Neural cell (in vitro differentiated cells): Measurements from ENCODE around the gene GLRX. TPM values are rescaled to one million over a fixed set of nuclear protein-coding genes. Genes with fewer than 3 reads are reported as not detected.

Experiments used
- H2AFZ ChIP-seq: fragments of 200-600, 300-800 bp; sonication (generic), shearing (Covaris generic); 2 replicates; pipeline ENCODE4 v1.6.0; 2014; ENCODE audit warnings: low read depth, mild to moderate bottlenecking, antibody characterized with exemption, low read length, moderate library complexity
- H3F3A ChIP-seq: fragments of 200-600 bp; shearing (Covaris generic); 2 replicates; pipeline ENCODE4 v1.6.1; 2016; ENCODE audit warnings: mild to moderate bottlenecking, moderate library complexity, mixed read lengths, antibody characterized with exemption, low read length; ENCODE audit not compliant: insufficient read depth, poor library complexity, severe bottlenecking
- H3K27ac ChIP-seq: fragments of 200-600, 300-800 bp; sonication (generic), shearing (Covaris generic); 2 replicates; pipeline ENCODE4 v1.5.1; 2014; ENCODE audit warnings: mild to moderate bottlenecking, low read length, moderate library complexity
- H3K27me3 ChIP-seq: fragments of 300-800, 200-600 bp; sonication (generic), shearing (Covaris generic); 2 replicates; pipeline ENCODE4 v1.6.0; 2014; ENCODE audit warnings: mild to moderate bottlenecking, low read depth, low read length, moderate library complexity; ENCODE audit not compliant: insufficient read depth
- H3K36me3 ChIP-seq: fragments of 300-800, 200-600 bp; sonication (generic), shearing (Covaris generic); 2 replicates; pipeline ENCODE4 v1.5.1; 2014; ENCODE audit warnings: mild to moderate bottlenecking, antibody characterized with exemption, low read length, moderate library complexity; ENCODE audit not compliant: insufficient read depth
- H3K4me2 ChIP-seq: fragments of 300-800, 200-600 bp; sonication (generic), shearing (Covaris generic); 2 replicates; pipeline ENCODE4 v1.6.0; 2014; ENCODE audit warnings: mild to moderate bottlenecking, low read length
- H3K4me3 ChIP-seq: fragments of 300-800, 200-600 bp; sonication (generic), shearing (Covaris generic); 2 replicates; pipeline ENCODE4 v1.5.1; 2014; ENCODE audit warnings: mild to moderate bottlenecking, low read length, moderate library complexity
- H3K79me2 ChIP-seq: fragments of 200-600 bp; shearing (Covaris generic); replicated peaks from 2 replicates; pipeline ENCODE4 v1.6.0; 2014; ENCODE audit warnings: mild to moderate bottlenecking, low read length, moderate library complexity; ENCODE audit not compliant: insufficient read depth
- H3K9ac ChIP-seq: fragments of 300-800, 200-600 bp; sonication (generic), shearing (Covaris generic); 2 replicates; pipeline ENCODE4 v1.6.1; 2016; ENCODE audit warnings: mild to moderate bottlenecking, low read length, mixed read lengths
- H3K9me2 ChIP-seq: fragments of 200-600 bp; shearing (Covaris generic); 2 replicates; pipeline ENCODE4 v1.6.1; 2016; ENCODE audit warnings: mild to moderate bottlenecking, low read length, mixed read lengths; ENCODE audit not compliant: insufficient read depth
- H3K9me3 ChIP-seq: fragments of 200-600, 300-800 bp; sonication (generic), shearing (Covaris generic); 2 replicates; pipeline ENCODE4 v1.6.1; 2016; ENCODE audit warnings: mild to moderate bottlenecking, mixed run types, low read length, moderate library complexity, mixed read lengths
- H4K20me1 ChIP-seq: fragments of 200-600 bp; shearing (Covaris generic); 2 replicates; pipeline ENCODE4 v1.6.1; 2016; ENCODE audit warnings: mild to moderate bottlenecking, mixed run types; ENCODE audit not compliant: insufficient read depth
- CTCF ChIP-seq: fragments of 450-650 bp; IDR thresholded peaks from 2 replicates; pipeline ENCODE4 v1.5.1; 2014; ENCODE audit warnings: antibody characterized with exemption, mild to moderate bottlenecking, moderate library complexity; ENCODE audit not compliant: poor library complexity, severe bottlenecking
- EP300 ChIP-seq: fragments of 450-650 bp; conservative IDR thresholded peaks from 2 replicates; pipeline ENCODE4 v1.6.1; 2014; ENCODE audit warnings: antibody characterized with exemption, mild to moderate bottlenecking, moderate library complexity; ENCODE audit not compliant: poor library complexity, severe bottlenecking
- EZH2 ChIP-seq: fragments of 200-600, 300-800 bp; shearing (Covaris generic), sonication (generic); IDR thresholded peaks from 2 replicates; pipeline ENCODE4 v1.6.1; 2014; ENCODE audit warnings: antibody characterized with exemption, low read length, borderline replicate concordance, mild to moderate bottlenecking; ENCODE audit not compliant: insufficient read depth, poor library complexity, severe bottlenecking
- MXI1 ChIP-seq: fragments of 450-650 bp; conservative IDR thresholded peaks from 2 replicates; pipeline ENCODE4 v1.6.1; 2014; ENCODE audit warnings: antibody characterized with exemption, mild to moderate bottlenecking; ENCODE audit not compliant: poor library complexity, severe bottlenecking
- POLR2AphosphoS5 ChIP-seq: IDR thresholded peaks from 2 replicates; pipeline ENCODE4 v1.6.1; 2012
- RAD21 ChIP-seq: fragments of 450-650 bp; conservative IDR thresholded peaks from 2 replicates; pipeline ENCODE4 v1.6.1; 2014; ENCODE audit warnings: antibody characterized with exemption, mild to moderate bottlenecking, moderate library complexity
- SMC3 ChIP-seq: fragments of 450-650 bp; conservative IDR thresholded peaks from 2 replicates; pipeline ENCODE4 v1.6.1; 2014; ENCODE audit warnings: antibody characterized with exemption, mild to moderate bottlenecking, moderate library complexity; ENCODE audit not compliant: poor library complexity
- TAF1 ChIP-seq: IDR thresholded peaks from 2 replicates; pipeline ENCODE4 v1.6.1; 2012; ENCODE audit warnings: low read depth
- polyA minus RNA-seq: library from RNA; depleted of rRNA, polyadenylated mRNA; stranded (reverse); fragments of >200 nt; gene quantifications from 2 replicates; pipeline ENCODE4 v1.2.3, GENCODE V29; 2014
- polyA plus RNA-seq: library from polyadenylated mRNA; depleted of rRNA; stranded (reverse); fragments of >200 nt; gene quantifications from 2 replicates; pipeline ENCODE4 v1.2.3, GENCODE V29; 2014
- TF ChIP-seq, protein P1 (sequence below): IDR thresholded peaks from 2 replicates; pipeline ENCODE4 v1.6.1; 2012; ENCODE audit warnings: borderline replicate concordance

The GLRX gene
- polyA plus RNA-seq (50.9 and 54.0 TPM in 2 replicates), polyA minus RNA-seq (14.9 and 24.2 TPM in 2 replicates)

DNA sequence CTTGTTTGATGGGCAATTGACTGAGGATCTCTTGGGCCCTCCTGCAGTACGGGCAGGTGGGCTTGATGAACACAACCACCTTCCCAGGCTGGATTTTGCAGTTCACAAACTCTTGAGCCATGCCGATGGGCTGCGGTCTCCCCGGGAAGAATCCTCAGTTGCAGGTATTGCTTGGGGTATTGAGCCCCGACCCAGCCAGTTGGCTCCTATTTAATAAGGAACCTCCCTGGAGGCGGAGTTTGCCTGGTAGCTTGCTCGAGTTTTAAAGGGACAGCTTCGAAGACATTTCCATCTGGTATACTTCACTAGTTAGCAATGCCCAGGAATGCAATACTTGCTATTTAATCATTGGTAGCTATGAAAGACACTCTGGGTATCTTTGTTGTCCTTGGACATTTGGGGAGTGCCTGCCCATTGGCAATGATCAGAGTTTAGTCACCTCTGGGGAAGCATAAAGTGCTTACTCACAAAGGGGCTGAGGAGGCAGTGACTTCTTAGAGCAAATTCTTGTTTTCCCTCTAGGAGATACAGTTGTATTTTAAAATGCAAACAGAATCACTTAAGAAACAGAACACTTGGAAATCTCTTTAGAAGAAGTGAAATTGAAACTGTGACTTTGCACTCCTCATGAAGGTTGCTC, at the start of gene GLRX:
Gene GLRX (minus strand): TSS at position 185 of the 640 bp plus-strand sequence. CDS start 64 bp downstream, at position 121.
- Histone ChIP-seq H3K9ac (peak within 1 kb of the TSS; percentile 77), H3K9me3 (no peaks in the 10 kb centered on the region), H2AFZ (peak within 1 kb of the TSS; percentile 94), H3K4me2 (peak within 1 kb of the TSS; percentile 82), H4K20me1 (no peaks in the 10 kb centered on the region), H3K36me3 (no peaks in the 10 kb centered on the region), H3K27ac (peak within 1 kb of the TSS; percentile 85), H3K79me2 (peaks cover 3% of the 10 kb centered on the region), H3F3A (no peaks in the 10 kb centered on the region), H3K4me3 (peak within 1 kb of the TSS; percentile 83), H3K9me2 (no peaks in the 10 kb centered on the region), H3K27me3 (no peaks in the 10 kb centered on the region)
- TF ChIP-seq EP300 (no peak), CTCF (no peak), POLR2AphosphoS5 (peak; percentile 76), EZH2 (no peak), SMC3 (no peak), RAD21 (no peak), MXI1 (no peak)

DNA sequence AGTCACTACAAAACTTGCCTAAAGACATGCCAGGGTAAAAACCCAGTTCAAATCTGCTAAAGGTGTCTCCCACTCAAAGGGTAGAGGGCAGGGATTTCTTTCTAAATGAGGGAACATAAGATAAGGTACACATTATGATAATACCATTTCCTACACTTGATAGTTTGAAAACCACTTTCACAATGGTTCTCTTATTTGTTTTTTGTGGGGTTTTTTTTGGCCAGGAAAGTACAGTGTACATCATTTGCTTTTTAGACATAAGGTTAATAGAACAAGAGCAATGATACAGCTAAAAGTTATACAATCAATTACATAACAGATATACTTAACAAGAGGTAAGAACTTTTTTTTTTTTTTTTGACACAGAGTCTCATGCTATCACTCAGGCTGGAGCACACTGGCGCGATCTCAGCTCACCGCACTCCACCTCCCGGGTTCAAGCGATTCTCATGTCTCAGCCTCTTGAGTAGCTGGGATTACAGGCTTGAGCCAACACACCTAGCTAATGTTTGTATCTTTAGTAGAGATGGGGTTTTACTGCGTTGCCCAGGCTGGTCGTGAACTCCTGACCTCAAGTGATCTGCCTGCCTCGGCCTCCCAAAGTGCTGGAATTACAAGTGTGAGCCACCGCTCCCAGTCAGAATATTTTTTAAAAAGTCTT, 48.8 kb upstream of the GLRX start:
- Histone ChIP-seq H3K9me2 (no peaks in the 10 kb centered on the region), H3K79me2 (no peaks in the 10 kb centered on the region), H4K20me1 (no peaks in the 10 kb centered on the region), H2AFZ (no peak overlapping the region), H3K4me2 (no peak overlapping the region), H3F3A (no peaks in the 10 kb centered on the region), H3K9ac (no peak overlapping the region), H3K4me3 (no peak overlapping the region), H3K9me3 (no peaks in the 10 kb centered on the region), H3K36me3 (no peaks in the 10 kb centered on the region), H3K27me3 (no peaks in the 10 kb centered on the region), H3K27ac (no peak overlapping the region)
- TF ChIP-seq EZH2 (no peak), EP300 (no peak), SMC3 (no peak), TAF1 (no peak), RAD21 (no peak), MXI1 (no peak), CTCF (no peak), POLR2AphosphoS5 (no peak)
- TF ChIP-seq, protein P1, sequence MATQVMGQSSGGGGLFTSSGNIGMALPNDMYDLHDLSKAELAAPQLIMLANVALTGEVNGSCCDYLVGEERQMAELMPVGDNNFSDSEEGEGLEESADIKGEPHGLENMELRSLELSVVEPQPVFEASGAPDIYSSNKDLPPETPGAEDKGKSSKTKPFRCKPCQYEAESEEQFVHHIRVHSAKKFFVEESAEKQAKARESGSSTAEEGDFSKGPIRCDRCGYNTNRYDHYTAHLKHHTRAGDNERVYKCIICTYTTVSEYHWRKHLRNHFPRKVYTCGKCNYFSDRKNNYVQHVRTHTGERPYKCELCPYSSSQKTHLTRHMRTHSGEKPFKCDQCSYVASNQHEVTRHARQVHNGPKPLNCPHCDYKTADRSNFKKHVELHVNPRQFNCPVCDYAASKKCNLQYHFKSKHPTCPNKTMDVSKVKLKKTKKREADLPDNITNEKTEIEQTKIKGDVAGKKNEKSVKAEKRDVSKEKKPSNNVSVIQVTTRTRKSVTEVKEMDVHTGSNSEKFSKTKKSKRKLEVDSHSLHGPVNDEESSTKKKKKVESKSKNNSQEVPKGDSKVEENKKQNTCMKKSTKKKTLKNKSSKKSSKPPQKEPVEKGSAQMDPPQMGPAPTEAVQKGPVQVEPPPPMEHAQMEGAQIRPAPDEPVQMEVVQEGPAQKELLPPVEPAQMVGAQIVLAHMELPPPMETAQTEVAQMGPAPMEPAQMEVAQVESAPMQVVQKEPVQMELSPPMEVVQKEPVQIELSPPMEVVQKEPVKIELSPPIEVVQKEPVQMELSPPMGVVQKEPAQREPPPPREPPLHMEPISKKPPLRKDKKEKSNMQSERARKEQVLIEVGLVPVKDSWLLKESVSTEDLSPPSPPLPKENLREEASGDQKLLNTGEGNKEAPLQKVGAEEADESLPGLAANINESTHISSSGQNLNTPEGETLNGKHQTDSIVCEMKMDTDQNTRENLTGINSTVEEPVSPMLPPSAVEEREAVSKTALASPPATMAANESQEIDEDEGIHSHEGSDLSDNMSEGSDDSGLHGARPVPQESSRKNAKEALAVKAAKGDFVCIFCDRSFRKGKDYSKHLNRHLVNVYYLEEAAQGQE, result no peak
